ENCODE results near the gene TPRA1. TPM values are rescaled to one million over a fixed set of nuclear protein-coding genes. Genes with fewer than 3 reads are reported as not detected.
A peak's percentile ranks its signal among the peaks of the same experiment; 100 is the strongest.

Gene TPRA1
- total RNA-seq, 1 donor from 2014 or later, result 21.2 TPM

- H3K4me1 Mint-ChIP-seq (ENCODE audit: low read depth, unreplicated experiment), result peaks cover 4% of the 10 kb centered on the region
- H3K4me3 Mint-ChIP-seq (ENCODE audit: unreplicated experiment), result no peak overlapping the region
- TF ChIP-seq, protein P1, sequence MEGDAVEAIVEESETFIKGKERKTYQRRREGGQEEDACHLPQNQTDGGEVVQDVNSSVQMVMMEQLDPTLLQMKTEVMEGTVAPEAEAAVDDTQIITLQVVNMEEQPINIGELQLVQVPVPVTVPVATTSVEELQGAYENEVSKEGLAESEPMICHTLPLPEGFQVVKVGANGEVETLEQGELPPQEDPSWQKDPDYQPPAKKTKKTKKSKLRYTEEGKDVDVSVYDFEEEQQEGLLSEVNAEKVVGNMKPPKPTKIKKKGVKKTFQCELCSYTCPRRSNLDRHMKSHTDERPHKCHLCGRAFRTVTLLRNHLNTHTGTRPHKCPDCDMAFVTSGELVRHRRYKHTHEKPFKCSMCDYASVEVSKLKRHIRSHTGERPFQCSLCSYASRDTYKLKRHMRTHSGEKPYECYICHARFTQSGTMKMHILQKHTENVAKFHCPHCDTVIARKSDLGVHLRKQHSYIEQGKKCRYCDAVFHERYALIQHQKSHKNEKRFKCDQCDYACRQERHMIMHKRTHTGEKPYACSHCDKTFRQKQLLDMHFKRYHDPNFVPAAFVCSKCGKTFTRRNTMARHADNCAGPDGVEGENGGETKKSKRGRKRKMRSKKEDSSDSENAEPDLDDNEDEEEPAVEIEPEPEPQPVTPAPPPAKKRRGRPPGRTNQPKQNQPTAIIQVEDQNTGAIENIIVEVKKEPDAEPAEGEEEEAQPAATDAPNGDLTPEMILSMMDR (IDR thresholded peaks at IDR 0.05; ENCODE audit: partially characterized antibody, unreplicated experiment), result no peak
- no peak overlapping the region for H3K27ac Mint-ChIP-seq (ENCODE audit: unreplicated experiment)
- no peaks in the 10 kb centered on the region for H3K36me3 Mint-ChIP-seq (ENCODE audit: unreplicated experiment)
- DNase-seq, result no peak
- H3K27me3 Mint-ChIP-seq (ENCODE audit: unreplicated experiment), result peaks cover 5% of the 10 kb centered on the region
- H3K9me3 Mint-ChIP-seq (ENCODE audit: unreplicated experiment), result peaks cover 4% of the 10 kb centered on the region
Observed at GRCh38 chr3:127600749-127601456, 10.4 kb upstream of the TPRA1 start.

GRCh38 chr3:127598841-127599570, 8.5 kb upstream of the TPRA1 start:
- H3K4me3 Mint-ChIP-seq (ENCODE audit: unreplicated experiment), result peak overlapping the region; percentile 87
- no peaks in the 10 kb centered on the region for H3K36me3 Mint-ChIP-seq (ENCODE audit: unreplicated experiment)
- peak overlapping the region; percentile 2 for H3K27ac Mint-ChIP-seq (ENCODE audit: unreplicated experiment)

GRCh38 chr3:127597020-127597771, 6.7 kb upstream of the TPRA1 start:
- Mint-ChIP-seq H3K9me3 (ENCODE audit: unreplicated experiment) (peaks cover 9% of the 10 kb centered on the region), H3K27ac (ENCODE audit: unreplicated experiment) (no peak overlapping the region), H3K27me3 (ENCODE audit: unreplicated experiment) (peaks cover 7% of the 10 kb centered on the region), H3K4me3 (ENCODE audit: unreplicated experiment) (peak overlapping the region; percentile 87), H3K4me1 (ENCODE audit: low read depth, unreplicated experiment) (peaks cover 4% of the 10 kb centered on the region), H3K36me3 (ENCODE audit: unreplicated experiment) (no peaks in the 10 kb centered on the region)
- DNase-seq, result no peak
- TF ChIP-seq, protein P1 (IDR thresholded peaks at IDR 0.05; ENCODE audit: partially characterized antibody, unreplicated experiment), result no peak

More at GRCh38 chr3:127598841-127599570, 8.5 kb upstream of the TPRA1 start:
- Mint-ChIP-seq H3K4me1 (ENCODE audit: low read depth, unreplicated experiment) (peaks cover 4% of the 10 kb centered on the region), H3K9me3 (ENCODE audit: unreplicated experiment) (peaks cover 4% of the 10 kb centered on the region), H3K27me3 (ENCODE audit: unreplicated experiment) (peaks cover 5% of the 10 kb centered on the region)
- no peak for DNase-seq
- TF ChIP-seq, protein P1 (IDR thresholded peaks at IDR 0.05; ENCODE audit: partially characterized antibody, unreplicated experiment), result no peak

DNA sequence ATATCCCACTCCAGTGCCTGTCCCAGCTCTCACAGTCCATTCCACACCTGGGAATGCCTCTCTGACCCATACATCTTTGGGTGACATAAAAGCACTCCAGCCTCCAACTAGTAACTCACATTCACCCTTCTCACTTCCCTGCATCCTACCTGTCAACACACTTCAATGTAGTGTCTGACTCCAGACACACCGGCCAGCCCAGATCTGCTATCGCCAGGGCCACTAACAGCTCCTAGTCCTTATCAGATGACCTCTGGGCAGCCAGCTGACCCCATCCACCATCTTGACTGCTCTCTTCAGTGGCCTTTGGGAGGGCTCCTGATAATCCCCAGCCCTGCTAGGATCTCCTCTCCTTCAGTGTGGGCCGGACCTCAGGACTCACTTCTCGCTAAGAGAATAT, 4.8 kb upstream of the TPRA1 start:
- TF ChIP-seq, protein P1 (IDR thresholded peaks at IDR 0.05; ENCODE audit: partially characterized antibody, unreplicated experiment), result no peak
- Mint-ChIP-seq H3K27ac (ENCODE audit: unreplicated experiment) (no peak overlapping the region), H3K4me1 (ENCODE audit: low read depth, unreplicated experiment) (peaks cover 8% of the 10 kb centered on the region), H3K36me3 (ENCODE audit: unreplicated experiment) (no peaks in the 10 kb centered on the region), H3K4me3 (ENCODE audit: unreplicated experiment) (no peak overlapping the region), H3K27me3 (ENCODE audit: unreplicated experiment) (peaks cover 16% of the 10 kb centered on the region), H3K9me3 (ENCODE audit: unreplicated experiment) (peaks cover 16% of the 10 kb centered on the region)
- DNase-seq, result no peak

Measured in glutamatergic neuron (in vitro differentiated cells).